Astrocyte (in vitro differentiated cells and primary cell): ENCODE measurements around the gene ALDH3B2.

ENCODE experiments used
- CTCF ChIP-seq: IDR thresholded peaks from 2 replicates; pipeline ENCODE4 v1.5.1; 2011; ENCODE audit warnings: low read depth, mild to moderate bottlenecking, inconsistent platforms, low read length, moderate library complexity; ENCODE audit not compliant: insufficient read depth
- EZH2 ChIP-seq: IDR thresholded peaks from 2 replicates; pipeline ENCODE4 v1.6.1; 2012; ENCODE audit warnings: mild to moderate bottlenecking, low read length, inconsistent platforms; ENCODE audit not compliant: insufficient read depth

GRCh38 chr11:67613313-67613959, 61.0 kb downstream of the ALDH3B2 start:
- no peak for TF ChIP-seq CTCF
- no peak for TF ChIP-seq EZH2
